ENCODE results near the gene ERICH6.

- TF ChIP-seq CTCF (IDR thresholded peaks at IDR 0.05) (peak; percentile 86), POLR2AphosphoS5 (IDR thresholded peaks at IDR 0.05; ENCODE audit: low read depth, low read length) (no peak)
Observed at GRCh38 chr3:150721285-150722130, 17.8 kb upstream of the ERICH6 start.
